Measurements from ENCODE around the gene ZNF485. TPM values are rescaled to one million over a fixed set of nuclear protein-coding genes. Genes with fewer than 3 reads are reported as not detected.
A peak's percentile ranks its signal among the peaks of the same experiment; 100 is the strongest.
"Not testable (repeated sequence)": the region's sequence is repeated elsewhere in the genome, so short reads cannot be mapped to it uniquely, and the experiment has no call there.

ZNF485 gene
- total and polyA plus RNA-seq, 4 donors = 1.5 to 4.4 (median 3.2) TPM

GRCh38 chr10:43598446-43598845 lies 7.8 kb upstream of the ZNF485 start:
- Histone ChIP-seq H3K9me3 (ENCODE audit: control insufficient read depth in 4 of 4, insufficient read depth in 3 of 4, low read length in 3 of 4) (no peaks in the 10 kb centered on the region), H3K27me3 (ENCODE audit: control insufficient read depth in 3 of 3, insufficient read depth in 3 of 3, low read length in 2 of 3) (no peaks in the 10 kb centered on the region), H3K27ac (ENCODE audit: low read depth in 1 of 2, low read length in 1 of 2) (no peak overlapping the region), H3K9ac (ENCODE audit: insufficient read depth in 1 of 2, low read length in 2 of 2) (no peak overlapping the region), H3K4me3 (no peak overlapping the region), H3K4me1 (ENCODE audit: control insufficient read depth in 5 of 5, insufficient read depth in 5 of 5, low read length in 5 of 5) (peaks cover 0 to 32% (median 6%) of the 10 kb centered on the region in 5 donors), H3K36me3 (ENCODE audit: control insufficient read depth in 4 of 4, insufficient read depth in 4 of 4, low read length in 4 of 4) (no peaks in the 10 kb centered on the region)
- ATAC-seq (ENCODE audit: insufficient read depth, low FRiP score) = no peak
- TF ChIP-seq CTCF (IDR thresholded peaks at IDR 0.05; ENCODE audit: control extremely low read depth, extremely low read depth) = no peak
- WGBS, 2 donors = 61 to 79% methylated on average over 2 of the region's 2 CpGs
- peak; percentile 77 to 94 (median 90) for DNase-seq

- no peak for TF ChIP-seq CTCF (IDR thresholded peaks at IDR 0.05; ENCODE audit: control extremely low read depth, extremely low read depth)
- peaks cover 0 to 32% (median 6%) of the 10 kb centered on the region in 5 donors for H3K4me1 ChIP-seq (ENCODE audit: control insufficient read depth in 5 of 5, insufficient read depth in 5 of 5, low read length in 5 of 5)
- H3K36me3 ChIP-seq (ENCODE audit: control insufficient read depth in 4 of 4, insufficient read depth in 4 of 4, low read length in 4 of 4) = no peaks in the 10 kb centered on the region
- no peak overlapping the region for H3K27ac ChIP-seq (ENCODE audit: low read depth in 1 of 2, low read length in 1 of 2)
- H3K27me3 ChIP-seq (ENCODE audit: control insufficient read depth in 3 of 3, insufficient read depth in 3 of 3, low read length in 2 of 3) = no peaks in the 10 kb centered on the region
- WGBS, 2 donors = 59 to 62% methylated on average over 2 of the region's 2 CpGs
- H3K9me3 ChIP-seq (ENCODE audit: control insufficient read depth in 4 of 4, insufficient read depth in 3 of 4, low read length in 3 of 4) = no peaks in the 10 kb centered on the region
- DNase-seq (no peak), ATAC-seq (ENCODE audit: insufficient read depth, low FRiP score) (no peak)
- H3K4me3 ChIP-seq = no peak overlapping the region
- H3K9ac ChIP-seq (ENCODE audit: insufficient read depth in 1 of 2, low read length in 2 of 2) = no peak overlapping the region
Measured at GRCh38 chr10:43599333-43599732, 6.9 kb upstream of the ZNF485 start.

- DNase-seq; H3K27ac ChIP-seq (ENCODE audit: low read depth in 1 of 2, low read length in 1 of 2); H3K9ac ChIP-seq (ENCODE audit: insufficient read depth in 1 of 2, low read length in 2 of 2); H3K27me3 ChIP-seq (ENCODE audit: control insufficient read depth in 3 of 3, insufficient read depth in 3 of 3, low read length in 2 of 3); H3K9me3 ChIP-seq (ENCODE audit: control insufficient read depth in 4 of 4, insufficient read depth in 3 of 4, low read length in 3 of 4); ATAC-seq (ENCODE audit: insufficient read depth, low FRiP score); H3K4me3 ChIP-seq; H3K36me3 ChIP-seq (ENCODE audit: control insufficient read depth in 4 of 4, insufficient read depth in 4 of 4, low read length in 4 of 4): not testable (repeated sequence)
- 93% methylated on average over 6 of the region's 6 CpGs for WGBS, 2 donors
- peaks cover 0 to 13% (median 4%) of the 10 kb centered on the region in 5 donors for H3K4me1 ChIP-seq (ENCODE audit: control insufficient read depth in 5 of 5, insufficient read depth in 5 of 5, low read length in 5 of 5)
Measured at GRCh38 chr10:43601576-43601975, 4.7 kb upstream of the ZNF485 start.

- no peak overlapping the region for H3K27ac ChIP-seq (ENCODE audit: low read depth in 1 of 2, low read length in 1 of 2)
- 62 to 65% methylated on average over 12 of the region's 12 CpGs for WGBS, 2 donors
- H3K9ac ChIP-seq (ENCODE audit: insufficient read depth in 1 of 2, low read length in 2 of 2) = no peak overlapping the region
- peaks cover 0 to 7% (median 0%) of the 10 kb centered on the region in 5 donors for H3K4me1 ChIP-seq (ENCODE audit: control insufficient read depth in 5 of 5, insufficient read depth in 5 of 5, low read length in 5 of 5)
- no peak for TF ChIP-seq CTCF (IDR thresholded peaks at IDR 0.05; ENCODE audit: control extremely low read depth, extremely low read depth)
- no peak for ATAC-seq (ENCODE audit: insufficient read depth, low FRiP score)
- DNase-seq = no peak
- no peaks in the 10 kb centered on the region for H3K9me3 ChIP-seq (ENCODE audit: control insufficient read depth in 4 of 4, insufficient read depth in 3 of 4, low read length in 3 of 4)
- peak overlapping the region; percentile 87 for H3K4me3 ChIP-seq
- no peaks in the 10 kb centered on the region for H3K27me3 ChIP-seq (ENCODE audit: control insufficient read depth in 3 of 3, insufficient read depth in 3 of 3, low read length in 2 of 3)
- H3K36me3 ChIP-seq (ENCODE audit: control insufficient read depth in 4 of 4, insufficient read depth in 4 of 4, low read length in 4 of 4) = peaks cover 0 to 4% (median 0%) of the 10 kb centered on the region in 4 donors
Measured at GRCh38 chr10:43605850-43606322, 352 bp upstream of the ZNF485 start.

Data from lung (tissue), 12 donors.